ENCODE measurements around the gene ACOT7.

The ACOT7 gene

DNA sequence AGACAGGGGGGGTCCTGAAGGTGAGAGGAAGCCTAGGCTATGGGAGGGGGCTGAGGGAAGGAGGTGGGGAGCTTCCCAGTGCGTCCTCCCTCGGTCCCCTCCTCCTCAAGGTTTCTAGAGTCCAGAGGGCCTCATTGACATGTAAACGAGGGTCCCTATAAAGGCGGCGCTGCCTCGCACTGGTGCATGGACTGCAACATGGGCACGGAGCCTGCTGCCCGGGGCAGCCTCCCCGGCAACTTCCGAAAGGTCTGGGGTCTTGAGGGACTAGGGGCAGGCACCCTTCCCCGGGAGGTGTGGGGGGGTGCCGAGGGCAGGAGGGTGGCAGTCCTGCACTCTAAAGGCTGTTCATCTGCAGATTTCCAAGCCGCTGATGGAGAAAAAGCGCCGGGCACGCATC is 149.6 kb downstream of the ACOT7 start, which contains the start of gene HES3:
HES3 (plus strand) TSS at position 187 of the 400 bp plus-strand sequence; CDS start at position 374, 187 bp downstream.
- no peak for TF ChIP-seq CTCF (IDR thresholded peaks at IDR 0.05; ENCODE audit: low read depth, low read length, missing control alignments)
- no peak for DNase-seq (ENCODE audit: low read depth)
- no peak within 1 kb of the TSS for H3K4me3 ChIP-seq (ENCODE audit: low read depth, low read length)

- no peak for DNase-seq (ENCODE audit: low read depth)
- TF ChIP-seq CTCF (IDR thresholded peaks at IDR 0.05; ENCODE audit: low read depth, low read length, missing control alignments): no peak
- no peak overlapping the region for H3K4me3 ChIP-seq (ENCODE audit: low read depth, low read length)
Observed at GRCh38 chr1:6243053-6243834, 150.3 kb downstream of the ACOT7 start.

DNA sequence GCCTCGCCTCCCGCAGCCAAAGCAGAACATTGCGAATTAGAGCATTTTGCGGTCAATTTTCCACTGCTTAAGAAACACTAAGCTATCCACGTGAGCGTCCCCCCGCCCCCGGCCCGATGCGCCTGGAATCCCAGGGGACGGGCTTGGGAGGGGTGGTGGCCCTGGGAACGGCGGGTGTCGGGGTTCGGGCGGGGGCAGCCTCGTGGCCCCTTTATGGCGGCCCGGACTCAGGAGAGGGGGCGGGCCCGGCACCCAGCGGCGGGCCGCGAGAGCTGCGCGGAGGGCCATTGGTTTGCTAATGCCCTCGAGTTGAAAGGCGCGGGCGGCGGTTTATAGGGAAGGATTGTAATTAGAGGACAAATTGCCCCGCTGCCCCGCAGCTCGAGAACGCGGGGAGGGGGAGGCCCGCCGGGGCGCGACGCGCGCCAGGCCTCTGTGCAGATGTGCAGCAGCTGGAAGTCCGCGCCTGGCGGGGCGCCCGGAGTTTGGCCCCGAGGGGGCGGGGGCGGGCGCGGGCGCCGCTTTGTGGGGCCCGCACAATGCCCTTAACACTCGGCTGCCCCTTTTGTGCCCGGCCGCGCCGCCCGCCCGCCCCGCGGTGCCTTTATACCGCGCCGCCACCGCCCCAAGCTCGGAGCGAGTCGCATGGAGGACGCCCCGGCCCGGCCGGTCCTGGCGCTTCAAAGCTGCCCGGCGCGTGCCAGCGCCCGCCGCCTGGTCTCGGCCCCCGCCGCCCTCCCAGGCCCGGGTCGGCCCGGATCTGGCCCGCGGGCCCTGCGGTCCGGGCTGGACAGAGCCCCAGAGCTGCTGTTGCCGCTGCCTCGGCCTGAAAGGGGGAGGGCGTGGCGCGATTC is 151.5 kb downstream of the ACOT7 start:
- no peak for TF ChIP-seq CTCF (IDR thresholded peaks at IDR 0.05; ENCODE audit: low read depth, low read length, missing control alignments)
- H3K4me3 ChIP-seq (ENCODE audit: low read depth, low read length): no peak overlapping the region
- DNase-seq (ENCODE audit: low read depth): no peak

DNA sequence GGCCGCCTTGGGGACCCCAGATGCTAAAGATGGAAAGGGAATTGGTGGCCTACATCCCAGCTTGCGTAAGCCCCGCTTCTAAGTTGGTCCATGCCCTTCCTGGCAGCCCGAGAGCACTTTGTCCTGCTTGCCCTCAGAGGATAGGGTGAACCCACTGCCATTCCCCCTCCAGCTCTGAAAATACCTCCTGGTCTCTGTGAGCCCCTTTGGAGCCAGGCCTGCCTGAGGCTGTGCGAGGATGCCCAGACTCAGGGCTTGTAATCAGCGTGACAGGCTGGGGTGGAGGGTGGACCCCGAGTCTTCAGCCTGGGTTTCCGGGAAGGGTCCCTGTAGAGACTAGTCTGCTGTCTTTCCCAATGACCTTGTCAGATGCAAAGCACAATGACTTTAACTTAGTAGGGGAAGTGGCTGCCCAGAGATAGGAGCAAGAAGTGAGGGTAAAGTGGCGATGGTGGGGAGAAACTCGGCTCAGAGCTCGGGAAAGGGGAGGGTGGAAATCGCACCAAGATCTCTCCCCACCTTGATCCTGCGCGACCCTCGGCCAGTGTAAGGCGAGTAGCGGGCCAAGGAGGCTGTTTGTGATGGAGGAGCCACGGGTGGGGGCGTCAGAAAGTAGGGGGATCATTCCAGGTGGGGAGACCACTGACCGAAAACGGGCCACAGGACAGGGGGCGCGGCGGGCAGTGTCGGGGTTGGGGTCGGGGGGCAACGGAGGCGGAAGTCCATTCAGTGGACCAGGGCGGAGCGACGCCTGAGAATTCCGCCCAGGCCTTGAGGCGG is 152.3 kb downstream of the ACOT7 start:
- no peak for TF ChIP-seq CTCF (IDR thresholded peaks at IDR 0.05; ENCODE audit: low read depth, low read length, missing control alignments)
- H3K4me3 ChIP-seq (ENCODE audit: low read depth, low read length): no peak overlapping the region
- DNase-seq (ENCODE audit: low read depth): no peak

GRCh38 chr1:6239950-6240768 is 153.4 kb downstream of the ACOT7 start:
- DNase-seq (ENCODE audit: low read depth): no peak
- no peak for TF ChIP-seq CTCF (IDR thresholded peaks at IDR 0.05; ENCODE audit: low read depth, low read length, missing control alignments)
- no peak overlapping the region for H3K4me3 ChIP-seq (ENCODE audit: low read depth, low read length)

DNA sequence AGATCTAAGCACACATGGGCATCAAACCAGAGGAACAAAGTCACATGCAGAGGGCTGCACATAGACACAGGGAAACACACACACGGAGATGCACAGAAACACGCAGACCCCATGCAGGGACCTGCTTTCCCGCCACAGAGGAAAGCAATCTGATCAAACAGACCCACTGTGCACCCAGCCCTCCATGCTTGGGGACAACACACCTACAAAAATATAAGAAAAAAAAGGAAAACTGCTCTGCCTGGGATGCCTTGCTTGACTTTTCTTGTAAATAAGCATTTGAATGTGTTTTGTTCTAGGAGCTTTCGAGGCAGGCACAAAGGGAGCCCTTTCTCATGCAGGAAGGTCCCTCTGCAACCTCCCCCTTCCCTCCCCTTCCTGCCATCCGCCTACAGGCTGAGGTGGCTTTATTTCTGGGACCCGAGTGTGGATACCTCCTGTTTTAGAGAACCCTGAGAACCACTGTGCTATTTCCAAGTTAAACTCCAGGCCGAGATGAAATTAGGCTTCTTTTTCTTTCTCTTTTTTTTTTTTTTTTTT is 154.3 kb downstream of the ACOT7 start:
- TF ChIP-seq CTCF (IDR thresholded peaks at IDR 0.05; ENCODE audit: low read depth, low read length, missing control alignments): no peak
- no peak for DNase-seq (ENCODE audit: low read depth)
- H3K4me3 ChIP-seq (ENCODE audit: low read depth, low read length): no peak overlapping the region
